Parathyroid adenoma (tissue), 2 donors: ENCODE measurements around the gene ASTL.

Source experiments
- H2AFZ ChIP-seq: fragments of 300-600 bp; sonication (generic); one replicate; pipeline ENCODE4 v1.7.0; 2017; ENCODE audit warnings: antibody characterized with exemption, mild to moderate bottlenecking
- H3K27ac ChIP-seq: fragments of 300-600 bp; sonication (generic); one replicate; pipeline ENCODE4 v1.7.0; 2017
- H3K27me3 ChIP-seq: fragments of 300-600 bp; sonication (generic); one replicate; pipeline ENCODE4 v1.7.0; 2017; ENCODE audit warnings: low read length; ENCODE audit not compliant: control insufficient read depth, insufficient read depth
- H3K36me3 ChIP-seq: fragments of 300-600 bp; sonication (generic); one replicate; pipeline ENCODE4 v1.7.0; 2017; ENCODE audit warnings: low read length; ENCODE audit not compliant: control insufficient read depth, insufficient read depth
- H3K4me1 ChIP-seq: fragments of 300-600 bp; sonication (generic); one replicate; pipeline ENCODE4 v1.7.0; 2017; ENCODE audit warnings: control low read depth
- H3K4me2 ChIP-seq: fragments of 300-600 bp; sonication (generic); one replicate; pipeline ENCODE4 v1.7.0; 2017; ENCODE audit warnings: low read length
- H3K4me3 ChIP-seq: fragments of 300-600 bp; sonication (generic); one replicate; pipeline ENCODE4 v1.7.0; 2017; ENCODE audit warnings: low read depth, low read length
- H3K79me2 ChIP-seq: fragments of 300-600 bp; sonication (generic); one replicate; pipeline ENCODE4 v1.7.0; 2017; ENCODE audit warnings: control low read depth
- H3K9ac ChIP-seq: fragments of 300-600 bp; sonication (generic); one replicate; pipeline ENCODE4 v1.7.0; 2017; ENCODE audit warnings: mild to moderate bottlenecking
- H3K9me3 ChIP-seq: fragments of 300-600 bp; sonication (generic); one replicate; pipeline ENCODE4 v1.7.0; 2017; ENCODE audit warnings: low read length; ENCODE audit not compliant: control insufficient read depth
- TF ChIP-seq, protein P1 (sequence below): fragments of 300-600 bp; sonication (generic); IDR thresholded peaks from one replicate; pipeline ENCODE4 v1.7.0; 2017; ENCODE audit warnings: antibody characterized with exemption, mild to moderate bottlenecking
- donor health status: primary hyperparathyroidism.

ASTL gene

DNA sequence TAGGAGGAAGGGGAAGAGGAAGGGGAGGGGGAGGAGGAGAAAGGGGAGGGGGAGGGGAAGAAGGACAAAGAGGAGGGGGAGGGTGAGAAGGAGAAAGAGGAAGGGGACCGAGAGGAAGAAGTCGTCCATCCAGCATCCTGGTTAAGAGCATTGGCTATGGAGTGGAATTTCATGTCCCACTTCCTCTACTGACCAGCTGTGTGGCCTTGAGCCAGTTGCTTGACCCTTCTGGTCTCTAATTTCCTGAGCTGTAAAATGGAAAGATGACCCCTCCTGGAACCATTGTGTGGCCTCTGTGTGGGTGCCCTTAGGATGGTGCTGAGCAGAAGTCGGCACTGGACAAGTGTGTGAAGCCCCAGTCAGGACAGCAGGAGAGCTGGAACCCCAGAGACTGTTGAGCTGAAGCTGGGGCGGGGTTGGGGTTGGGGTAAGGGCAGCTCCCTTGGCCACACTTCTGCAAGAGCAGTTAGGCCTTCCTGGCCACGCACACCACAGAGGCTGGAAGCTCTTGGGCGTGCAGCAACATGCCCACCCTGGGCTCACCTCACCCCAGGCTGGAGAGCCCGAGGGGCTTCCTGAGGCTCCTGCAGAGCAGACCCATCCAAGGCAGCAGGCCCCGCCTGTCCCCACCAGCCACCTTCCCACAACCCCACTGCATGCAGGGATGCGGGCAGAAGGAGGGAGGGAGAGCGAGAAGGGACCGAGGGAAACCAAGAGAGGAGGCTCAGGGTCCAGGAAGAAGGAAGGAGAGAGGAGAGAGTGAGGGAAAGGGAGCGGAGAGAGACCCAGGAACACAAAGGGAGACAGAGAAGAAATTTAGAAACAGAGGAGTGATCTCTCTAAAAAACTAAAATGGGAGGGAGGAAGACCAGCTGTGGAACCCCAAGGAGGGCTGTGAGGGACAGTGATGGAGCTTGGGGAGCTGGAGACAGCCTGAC, 38.2 kb downstream of the ASTL start:
- Histone ChIP-seq H3K4me3 (no peak overlapping the region), H3K4me1 (no peaks in the 10 kb centered on the region), H3K27ac (no peak overlapping the region), H3K79me2 (no peaks in the 10 kb centered on the region), H3K27me3 (no peaks in the 10 kb centered on the region), H3K36me3 (no peaks in the 10 kb centered on the region), H3K9ac (no peak overlapping the region), H3K9me3 (no peaks in the 10 kb centered on the region), H2AFZ (no peak overlapping the region), H3K4me2 (no peak overlapping the region)
- TF ChIP-seq, protein P1, sequence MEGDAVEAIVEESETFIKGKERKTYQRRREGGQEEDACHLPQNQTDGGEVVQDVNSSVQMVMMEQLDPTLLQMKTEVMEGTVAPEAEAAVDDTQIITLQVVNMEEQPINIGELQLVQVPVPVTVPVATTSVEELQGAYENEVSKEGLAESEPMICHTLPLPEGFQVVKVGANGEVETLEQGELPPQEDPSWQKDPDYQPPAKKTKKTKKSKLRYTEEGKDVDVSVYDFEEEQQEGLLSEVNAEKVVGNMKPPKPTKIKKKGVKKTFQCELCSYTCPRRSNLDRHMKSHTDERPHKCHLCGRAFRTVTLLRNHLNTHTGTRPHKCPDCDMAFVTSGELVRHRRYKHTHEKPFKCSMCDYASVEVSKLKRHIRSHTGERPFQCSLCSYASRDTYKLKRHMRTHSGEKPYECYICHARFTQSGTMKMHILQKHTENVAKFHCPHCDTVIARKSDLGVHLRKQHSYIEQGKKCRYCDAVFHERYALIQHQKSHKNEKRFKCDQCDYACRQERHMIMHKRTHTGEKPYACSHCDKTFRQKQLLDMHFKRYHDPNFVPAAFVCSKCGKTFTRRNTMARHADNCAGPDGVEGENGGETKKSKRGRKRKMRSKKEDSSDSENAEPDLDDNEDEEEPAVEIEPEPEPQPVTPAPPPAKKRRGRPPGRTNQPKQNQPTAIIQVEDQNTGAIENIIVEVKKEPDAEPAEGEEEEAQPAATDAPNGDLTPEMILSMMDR = no peak

DNA sequence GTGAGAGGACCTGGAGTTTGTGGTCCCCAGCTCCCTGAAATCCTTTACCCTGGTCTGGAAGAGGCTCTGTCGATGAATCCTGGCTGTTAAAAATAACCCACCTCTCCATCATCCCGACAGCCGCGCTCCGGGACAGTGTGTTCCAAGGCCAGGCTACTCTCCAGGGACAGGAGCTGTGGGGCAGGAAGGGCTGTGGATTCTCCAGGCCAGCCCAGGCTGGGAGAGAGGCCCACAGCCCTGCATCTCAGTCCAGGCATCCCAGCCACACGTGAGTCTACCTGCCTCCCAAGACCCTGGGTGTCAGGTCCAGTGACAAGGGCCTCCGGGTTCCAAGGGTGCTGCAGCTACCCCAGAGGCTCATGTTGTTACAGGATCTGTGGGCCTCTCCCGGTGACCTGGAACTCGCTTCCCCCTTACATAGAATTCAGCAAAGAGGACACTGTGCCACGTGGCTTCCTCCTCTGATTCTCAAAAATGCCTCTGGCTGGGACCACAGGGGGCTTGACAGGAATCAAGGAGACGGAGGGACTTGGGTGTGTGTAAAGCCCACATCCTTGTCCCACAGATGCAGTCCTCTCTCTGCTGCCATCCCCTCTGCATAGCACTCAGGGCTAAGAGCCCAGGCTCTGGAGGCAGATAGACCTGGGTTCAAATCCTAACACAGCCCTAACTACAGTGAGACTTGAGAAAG, 39.3 kb downstream of the ASTL start:
- Histone ChIP-seq H3K4me2 (no peak overlapping the region), H3K9me3 (no peaks in the 10 kb centered on the region), H3K9ac (no peak overlapping the region), H3K79me2 (no peaks in the 10 kb centered on the region), H3K4me1 (no peaks in the 10 kb centered on the region), H2AFZ (no peak overlapping the region), H3K27ac (peak overlapping the region; percentile 26), H3K27me3 (no peaks in the 10 kb centered on the region), H3K4me3 (no peak overlapping the region), H3K36me3 (no peaks in the 10 kb centered on the region)
- TF ChIP-seq, protein P1 = no peak

DNA sequence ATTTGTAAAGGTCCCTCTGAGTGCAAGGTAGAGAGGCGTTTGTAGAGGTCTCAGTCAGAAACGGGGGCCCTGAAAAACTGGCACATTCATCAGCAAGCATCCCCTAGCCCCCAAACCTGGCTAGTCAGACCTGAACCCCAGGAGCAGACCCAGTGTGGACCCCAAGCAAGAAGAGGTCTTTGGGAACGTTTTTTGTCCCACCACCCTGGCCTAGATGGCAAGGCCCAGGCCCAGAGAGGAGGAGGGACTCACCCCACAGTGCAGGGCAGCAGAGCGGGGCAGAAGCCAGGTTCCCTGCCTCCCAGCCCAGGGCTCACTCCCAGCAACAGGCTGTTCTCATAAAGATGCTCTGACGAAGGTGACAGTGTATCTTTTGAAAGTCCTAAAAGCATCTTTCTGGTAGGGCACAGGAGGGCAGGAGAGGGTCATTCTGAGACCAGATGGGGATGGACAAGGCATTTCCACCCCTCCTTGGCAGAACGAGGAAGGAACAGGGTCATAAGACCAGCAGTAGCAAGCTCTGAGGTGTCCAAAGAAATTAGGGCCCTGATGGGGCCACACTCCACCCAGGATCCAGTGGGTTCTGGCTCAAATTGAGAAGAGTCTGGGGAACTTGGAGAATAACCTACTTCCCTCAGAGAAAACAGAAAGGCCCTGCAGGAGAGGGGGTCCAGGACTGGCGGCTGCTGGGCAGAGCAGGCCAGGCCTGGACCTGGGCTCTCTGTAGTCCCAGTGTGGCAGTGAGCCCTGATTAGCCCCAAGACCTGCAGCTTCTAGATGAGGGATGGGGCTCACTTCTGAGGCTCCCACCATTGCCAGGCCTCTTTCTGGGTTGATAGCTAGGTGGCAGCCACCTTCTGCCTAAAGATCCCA, 40.1 kb downstream of the ASTL start:
- Histone ChIP-seq H3K4me1 (no peaks in the 10 kb centered on the region), H2AFZ (no peak overlapping the region), H3K27ac (peak overlapping the region; percentile 1), H3K36me3 (no peaks in the 10 kb centered on the region), H3K4me3 (no peak overlapping the region), H3K4me2 (no peak overlapping the region), H3K9ac (no peak overlapping the region), H3K27me3 (no peaks in the 10 kb centered on the region), H3K9me3 (no peaks in the 10 kb centered on the region), H3K79me2 (no peaks in the 10 kb centered on the region)
- TF ChIP-seq, protein P1 = no peak

DNA sequence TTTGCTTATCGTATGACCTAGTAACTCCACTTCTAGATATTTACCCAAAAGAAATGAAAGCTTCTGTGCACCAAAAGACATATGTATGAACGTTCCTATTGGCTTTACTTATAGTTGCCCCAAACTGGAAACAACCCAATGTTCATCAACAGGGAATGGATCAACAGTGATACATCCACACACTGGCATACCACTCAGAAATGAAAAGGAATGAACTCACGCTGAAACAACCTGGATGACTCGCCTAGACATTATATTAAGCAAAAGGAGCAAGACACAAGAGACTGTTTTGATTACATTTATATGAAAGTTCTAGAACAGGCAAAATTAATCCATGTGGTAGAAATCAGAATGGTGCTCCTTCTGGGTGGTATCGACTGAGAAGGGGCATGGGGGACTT, 40.9 kb downstream of the ASTL start:
- Histone ChIP-seq H3K27me3 (no peaks in the 10 kb centered on the region), H3K36me3 (no peaks in the 10 kb centered on the region), H3K4me1 (no peaks in the 10 kb centered on the region), H3K9ac (no peak overlapping the region), H3K27ac (no peak overlapping the region), H3K9me3 (no peaks in the 10 kb centered on the region), H3K4me3 (no peak overlapping the region), H3K4me2 (no peak overlapping the region), H3K79me2 (no peaks in the 10 kb centered on the region), H2AFZ (no peak overlapping the region)
- TF ChIP-seq, protein P1 = no peak
